A549 (cell line): ENCODE measurements around the gene TAAR8. TPM values are rescaled to one million over a fixed set of nuclear protein-coding genes. Genes with fewer than 3 reads are reported as not detected.

Experiments used
- ATAC-seq, 2 experiments: fragments of 200-7000 bp in 1 of 2; fragments of >200 bp in 1 of 2; cut with Nextera tagmentation in 1 of 2; cut with Tn5 transposase in 1 of 2; 3 replicates each; pipeline versions ENCODE4 v1.8.0 to v1.9.1; 2018 to 2020; ENCODE audit warnings: mild to moderate bottlenecking in 1 of 2, moderate library complexity in 1 of 2
- CTCF ChIA-PET: fragments of 300-600 bp; sonication (Branson Sonifier 250); formaldehyde crosslinking; extraction: SDS; loops from one replicate; lab custom pipeline; 2021; ENCODE audit warnings: antibody characterized with exemption, inconsistent platforms; lab: Yijun Ruan, JAX
- POLR2A ChIA-PET: fragments of 350-600 bp; formaldehyde crosslinking; extraction: SDS; loops from one replicate; lab custom pipeline; 2021; ENCODE audit warnings: antibody characterized with exemption, inconsistent platforms; lab: Yijun Ruan, JAX
- DNase-seq, 2 experiments: peaks; one replicate each; pipeline versions ENCODE4 v3.0.0 to v3.0.0-alpha.2; 2011 to 2016; ENCODE audit warnings: low read depth in 1 of 2, low spot score in 1 of 2
- FAIRE-seq: peaks from 2 replicates; lab custom pipeline; 2011; peaks lifted over from hg19 to GRCh38; lab: Jason Lieb, UNC
- H3K27ac ChIP-seq, 2 experiments: fragments of >200 bp; sonication (Bioruptor Twin); formaldehyde crosslinking; 3 replicates each; pipeline ENCODE4 v1.5.1; 2016 to 2017
- H3K4me1 ChIP-seq: fragments of >200 bp; sonication (Bioruptor Twin); formaldehyde crosslinking; 3 replicates; pipeline ENCODE4 v1.6.1; 2016
- H3K4me2 ChIP-seq: fragments of >200 bp; sonication (Bioruptor Twin); formaldehyde crosslinking; 3 replicates; pipeline ENCODE4 v1.6.1; 2016
- H3K4me3 ChIP-seq: fragments of >200 bp; sonication (Bioruptor Twin); formaldehyde crosslinking; 3 replicates; pipeline ENCODE4 v1.5.1; 2016
- H3K9me3 ChIP-seq: fragments of >200 bp; sonication (Bioruptor Twin); formaldehyde crosslinking; 3 replicates; pipeline ENCODE4 v1.6.1; 2016
- BCL3 ChIP-seq: fragments of >200 bp; sonication (Bioruptor Twin); formaldehyde crosslinking; IDR thresholded peaks from 3 replicates; pipeline ENCODE4 v1.6.1; 2016
- CEBPB ChIP-seq, 2 experiments: fragments of >200 bp in 1 of 2; sonication (Bioruptor Twin) in 1 of 2; formaldehyde crosslinking in 1 of 2; IDR thresholded peaks; 2 replicates each; pipeline ENCODE4 v1.6.1; 2012 to 2016
- CHD2 ChIP-seq: fragments of 150-350 bp; IDR thresholded peaks from 2 replicates; pipeline ENCODE4 v1.6.1; 2014; ENCODE audit warnings: low read length; ENCODE audit not compliant: partially characterized antibody
- CHD4 ChIP-seq: fragments of 200-600 bp; sonication (generic); IDR thresholded peaks from 2 replicates; pipeline ENCODE4 v1.6.1; 2016; ENCODE audit warnings: antibody characterized with exemption, mild to moderate bottlenecking, borderline replicate concordance
- CTCF ChIP-seq: fragments of >200 bp; sonication (Bioruptor Twin); formaldehyde crosslinking; IDR thresholded peaks from 3 replicates; pipeline ENCODE4 v1.5.1; 2016
- EHF ChIP-seq: fragments of 250-450 bp; sonication (Bioruptor Pico); IDR thresholded peaks from 2 replicates; pipeline ENCODE4 v1.5.0; 2020; ENCODE audit warnings: mild to moderate bottlenecking
- FOSB ChIP-seq: fragments of 250-450 bp; sonication (Bioruptor Pico); IDR thresholded peaks from 2 replicates; pipeline ENCODE4 v1.5.0; 2020; ENCODE audit warnings: mild to moderate bottlenecking, moderate library complexity
- FOSL2 ChIP-seq, 2 experiments: fragments of 450-650 bp in 1 of 2; fragments of >200 bp in 1 of 2; sonication (Bioruptor Twin) in 1 of 2; formaldehyde crosslinking; IDR thresholded peaks; 2 replicates each; pipeline versions ENCODE4 v1.5.0 to v1.6.1; 2016 to 2020; ENCODE audit warnings: mild to moderate bottlenecking in 1 of 2, moderate library complexity in 1 of 2
- FOXS1 ChIP-seq: fragments of 250-450 bp; sonication (Bioruptor Pico); IDR thresholded peaks from 2 replicates; pipeline ENCODE4 v1.5.0; 2020; ENCODE audit warnings: mild to moderate bottlenecking, moderate library complexity
- GATA3 ChIP-seq: IDR thresholded peaks from 2 replicates; pipeline ENCODE4 v1.6.1; 2012; ENCODE audit warnings: borderline replicate concordance
- HDAC2 ChIP-seq: fragments of 200-600 bp; sonication (generic); IDR thresholded peaks from 2 replicates; pipeline ENCODE4 v1.6.1; 2016
- HMGXB4 ChIP-seq: fragments of 250-450 bp; sonication (Bioruptor Pico); IDR thresholded peaks from 2 replicates; pipeline ENCODE4 v1.5.0; 2021; ENCODE audit warnings: mild to moderate bottlenecking, moderate library complexity, borderline replicate concordance
- HOXB5 ChIP-seq: fragments of 250-450 bp; sonication (Bioruptor Pico); IDR thresholded peaks from 2 replicates; pipeline ENCODE4 v1.5.0; 2020; ENCODE audit warnings: mild to moderate bottlenecking, moderate library complexity
- KDM1A ChIP-seq: fragments of 200-600 bp; sonication (generic); IDR thresholded peaks from 2 replicates; pipeline ENCODE4 v1.6.1; 2016; ENCODE audit warnings: low read depth, mild to moderate bottlenecking
- KDM5A ChIP-seq: fragments of 200-600 bp; sonication (generic); IDR thresholded peaks from 2 replicates; pipeline ENCODE4 v1.6.1; 2016; ENCODE audit warnings: antibody characterized with exemption, mild to moderate bottlenecking
- MAX ChIP-seq: IDR thresholded peaks from 2 replicates; pipeline ENCODE4 v1.6.1; 2012
- MAZ ChIP-seq: fragments of 150-350 bp; IDR thresholded peaks from 2 replicates; pipeline ENCODE4 v1.6.1; 2014; ENCODE audit warnings: antibody characterized with exemption, low read depth, low read length, borderline replicate concordance
- MYC ChIP-seq: IDR thresholded peaks from 2 replicates; pipeline ENCODE4 v1.6.1; 2012; ENCODE audit warnings: mild to moderate bottlenecking, inconsistent platforms, low read length, improper control_type of control experiment, borderline replicate concordance
- NFE2L2 ChIP-seq: fragments of 150-350 bp; conservative IDR thresholded peaks from 2 replicates; pipeline ENCODE4 v1.6.1; 2014; ENCODE audit warnings: low read length
- NR3C1 ChIP-seq: fragments of >200 bp; sonication (Bioruptor Twin); formaldehyde crosslinking; IDR thresholded peaks from 3 replicates; pipeline ENCODE4 v1.6.1; 2017
- POLR2A ChIP-seq: IDR thresholded peaks from 2 replicates; pipeline ENCODE4 v1.6.1; 2012; ENCODE audit warnings: mild to moderate bottlenecking, low read length
- POLR2AphosphoS2 ChIP-seq: conservative IDR thresholded peaks from 2 replicates; pipeline ENCODE4 v1.6.1; 2012; ENCODE audit warnings: low read length, improper control_type of control experiment, inconsistent platforms
- RAD21 ChIP-seq, 2 experiments: fragments of >200 bp in 1 of 2; sonication (Bioruptor Twin) in 1 of 2; formaldehyde crosslinking in 1 of 2; IDR thresholded peaks in 1 of 2; conservative IDR thresholded peaks in 1 of 2; 2 replicates in 1 of 2; 3 replicates in 1 of 2; pipeline ENCODE4 v1.6.1; 2012 to 2018; ENCODE audit warnings: inconsistent platforms in 1 of 2
- RARB ChIP-seq: fragments of 250-450 bp; sonication (Bioruptor Pico); IDR thresholded peaks from 2 replicates; pipeline ENCODE4 v1.8.0; 2021; ENCODE audit warnings: mild to moderate bottlenecking, moderate library complexity
- RFX5 ChIP-seq: fragments of 450-650 bp; IDR thresholded peaks from 2 replicates; pipeline ENCODE4 v1.7.1; 2014; ENCODE audit warnings: antibody characterized with exemption, mild to moderate bottlenecking, moderate library complexity
- RNF2 ChIP-seq: fragments of 200-600 bp; sonication (generic); IDR thresholded peaks from 2 replicates; pipeline ENCODE4 v1.6.1; 2016; ENCODE audit warnings: low read depth, mild to moderate bottlenecking, antibody characterized with exemption, moderate library complexity, borderline replicate concordance
- SMC3 ChIP-seq: fragments of >200 bp; sonication (Bioruptor Twin); formaldehyde crosslinking; IDR thresholded peaks from 3 replicates; pipeline ENCODE4 v1.6.1; 2018; ENCODE audit warnings: inconsistent platforms
- SREBF2 ChIP-seq: fragments of 450-650 bp; IDR thresholded peaks from 2 replicates; pipeline ENCODE4 v1.6.1; 2014; ENCODE audit warnings: mild to moderate bottlenecking, moderate library complexity
- TFCP2L1 ChIP-seq: fragments of 250-450 bp; sonication (Bioruptor Pico); IDR thresholded peaks from 2 replicates; pipeline ENCODE4 v1.5.0; 2021; ENCODE audit warnings: mild to moderate bottlenecking
- ZFP36 ChIP-seq: fragments of 450-650 bp; IDR thresholded peaks from 2 replicates; pipeline ENCODE4 v1.6.1; 2014; ENCODE audit warnings: borderline replicate concordance; ENCODE audit not compliant: partially characterized antibody
- ZSCAN20 ChIP-seq: fragments of 250-450 bp; sonication (Bioruptor Pico); IDR thresholded peaks from 2 replicates; pipeline ENCODE4 v1.8.0; 2022; ENCODE audit warnings: mild to moderate bottlenecking, moderate library complexity
- WGBS: methylation state at CpG from one replicate; pipeline ENCODE4 v1.1.6; 2017; ENCODE audit errors: missing lambda C conversion rate; 5-methylcytosine and 5-hydroxymethylcytosine counted together
- polyA plus RNA-seq, 4 experiments: library from polyadenylated mRNA; depleted of rRNA in 3 of 4; stranded (reverse); fragments of >200 nt; fragmentation: RNase III in 1 of 4; extraction: RNeasy Plus Mini Kit Qiagen cat#74134 plus additional on column Dnase treatment in 1 of 4; gene quantifications; 2 replicates in 3 of 4; 3 replicates in 1 of 4; pipeline ENCODE4 v1.2.3, GENCODE V29; 2011 to 2017

The TAAR8 gene
- polyA plus RNA-seq, 2 of the 4 experiments (the other 2 are of a cell fraction) = not detected

- Histone ChIP-seq H3K9me3 (no peaks in the 10 kb centered on the region), H3K4me2 (no peak overlapping the region), H3K4me1 (no peaks in the 10 kb centered on the region), H3K27ac (no peak overlapping the region), H3K4me3 (no peak overlapping the region)
- CTCF ChIA-PET = no interaction called here
- DNase-seq (no peak), FAIRE-seq (no peak), ATAC-seq (no peak)
- 100% methylated on average over 1 of the region's 1 CpG for WGBS
- POLR2A ChIA-PET = no interaction called here
- no peak for TF ChIP-seq CHD4
- no peak for TF ChIP-seq ZSCAN20 (CRISPR knock-in tag)
- TF ChIP-seq FOSL2 (IDR thresholded peaks at IDR 0.05) = no peak
- TF ChIP-seq FOSL2 (CRISPR knock-in tag; IDR thresholded peaks at IDR 0.05) = no peak
- no peak for TF ChIP-seq HMGXB4 (CRISPR knock-in tag)
- no peak for TF ChIP-seq MAX
- no peak for TF ChIP-seq SMC3
- no peak for TF ChIP-seq CHD2
- no peak for TF ChIP-seq MAZ
- TF ChIP-seq GATA3 = no peak
- no peak for TF ChIP-seq MYC
- no peak for TF ChIP-seq RNF2
- no peak for TF ChIP-seq CTCF
- TF ChIP-seq BCL3 = no peak
- no peak for TF ChIP-seq KDM5A
- TF ChIP-seq CEBPB (IDR thresholded peaks at IDR 0.05) = no peak
- no peak for TF ChIP-seq ZFP36
- no peak for TF ChIP-seq NFE2L2
- no peak for TF ChIP-seq HDAC2
- no peak for TF ChIP-seq FOSB (CRISPR knock-in tag)
These were observed 47.3 kb upstream of the TAAR8 start for GRCh38 chr6:132505158-132505557.

GRCh38 chr6:132506461-132506860 is 46.0 kb upstream of the TAAR8 start:
- DNase-seq = no peak
- WGBS = 93% methylated on average over 2 of the region's 2 CpGs
- TF ChIP-seq ZFP36 = no peak
- no peak for TF ChIP-seq SMC3
- TF ChIP-seq SREBF2 = no peak
- no peak for TF ChIP-seq NR3C1
- no peak for TF ChIP-seq EHF
- no peak for TF ChIP-seq HOXB5
- TF ChIP-seq RARB (CRISPR knock-in tag) = no peak
- no peak for TF ChIP-seq CHD2
- TF ChIP-seq KDM5A = no peak
- TF ChIP-seq FOXS1 (CRISPR knock-in tag) = no peak
- no peak for TF ChIP-seq TFCP2L1 (CRISPR knock-in tag)
- no peak for TF ChIP-seq MAZ
- TF ChIP-seq POLR2A = no peak
- TF ChIP-seq KDM1A = no peak
- TF ChIP-seq RFX5 = no peak
- TF ChIP-seq RAD21 (conservative IDR thresholded peaks at IDR 0.05 in 1 of 2, IDR thresholded peaks at IDR 0.05 in 1 of 2) = no peak
- no peak for TF ChIP-seq POLR2AphosphoS2
- TF ChIP-seq, all 56 proteins: peak for 0
- POLR2A ChIA-PET = no interaction called here
- Histone ChIP-seq H3K4me3 (no peak overlapping the region), H3K4me2 (no peak overlapping the region), H3K27ac (no peak overlapping the region), H3K4me1 (peaks cover 7% of the 10 kb centered on the region), H3K9me3 (no peaks in the 10 kb centered on the region)
- ATAC-seq = no peak
- CTCF ChIA-PET = no interaction called here
- FAIRE-seq = no peak
